Karpas-422 (cell line): ENCODE results near the gene CSRNP3. TPM values are rescaled to one million over a fixed set of nuclear protein-coding genes. Genes with fewer than 3 reads are reported as not detected.
A peak's percentile ranks its signal among the peaks of the same experiment; 100 is the strongest.

Experiments
- DNase-seq: peaks from one replicate; pipeline ENCODE4 v3.0.0-alpha.2; 2015
- H2AFZ ChIP-seq: fragments of 200-600 bp; sonication (generic); 2 replicates; pipeline ENCODE4 v1.6.1; 2014; ENCODE audit warnings: antibody characterized with exemption, low read length, mixed read lengths
- H3K27ac ChIP-seq: fragments of 200-600 bp; sonication (generic); 2 replicates; pipeline ENCODE4 v1.5.1; 2014; ENCODE audit warnings: mild to moderate bottlenecking, low read length, moderate library complexity
- H3K27me3 ChIP-seq: fragments of 200-600 bp; sonication (generic); 2 replicates; pipeline ENCODE4 v1.6.1; 2014; ENCODE audit warnings: low read length, mixed read lengths
- H3K36me3 ChIP-seq: fragments of 200-600 bp; sonication (generic); 2 replicates; pipeline ENCODE4 v1.6.1; 2014; ENCODE audit warnings: low read length, mixed read lengths; ENCODE audit not compliant: insufficient read depth
- H3K4me1 ChIP-seq: fragments of 200-600 bp; sonication (generic); 2 replicates; pipeline ENCODE4 v1.6.1; 2014; ENCODE audit warnings: mild to moderate bottlenecking, low read length, mixed read lengths
- H3K4me2 ChIP-seq: fragments of 200-600 bp; sonication (generic); 2 replicates; pipeline ENCODE4 v1.6.1; 2014; ENCODE audit warnings: low read length, low read depth, mild to moderate bottlenecking; ENCODE audit not compliant: poor library complexity, severe bottlenecking
- H3K4me3 ChIP-seq: fragments of 200-600 bp; sonication (generic); 2 replicates; pipeline ENCODE4 v1.5.1; 2014; ENCODE audit warnings: mild to moderate bottlenecking, antibody characterized with exemption, low read length, mixed read lengths
- H3K79me2 ChIP-seq: fragments of 200-600 bp; sonication (generic); 2 replicates; pipeline ENCODE4 v1.6.1; 2014; ENCODE audit warnings: mild to moderate bottlenecking, low read length, mixed read lengths
- H3K9ac ChIP-seq: fragments of 200-600 bp; sonication (generic); 2 replicates; pipeline ENCODE4 v1.6.0; 2014; ENCODE audit warnings: low read length
- H3K9me2 ChIP-seq: fragments of 200-600 bp; sonication (generic), shearing (Covaris generic); replicated peaks from 2 replicates; pipeline ENCODE4 v1.6.0; 2014; ENCODE audit warnings: mild to moderate bottlenecking, low read length, moderate library complexity; ENCODE audit not compliant: insufficient read depth
- H3K9me3 ChIP-seq: fragments of 300-700, 200-600 bp; sonication (generic); 2 replicates; pipeline ENCODE4 v1.6.1; 2014; ENCODE audit warnings: low read length, mixed read lengths
- H4K20me1 ChIP-seq: fragments of 200-600 bp; sonication (generic); 2 replicates; pipeline ENCODE4 v1.6.1; 2014; ENCODE audit warnings: mild to moderate bottlenecking, antibody characterized with exemption, low read length, low read depth; ENCODE audit not compliant: insufficient read depth
- total RNA-seq: library from RNA; depleted of rRNA; stranded (reverse); fragments of >200 nt; shearing (Covaris generic); gene quantifications from 2 replicates; pipeline ENCODE4 v1.2.3, GENCODE V29; 2014; ENCODE audit warnings: low replicate concordance

CSRNP3 gene
- total RNA-seq, 1 experiment from 2014 or later: 16.8 TPM

GRCh38 chr2:165560377-165560988 is 91.0 kb downstream of the CSRNP3 start:
- Histone ChIP-seq H2AFZ (peak overlapping the region; percentile 25; the same call in 1 of the 2 replicates), H3K9me3 (no peaks in the 10 kb centered on the region), H3K4me1 (peaks cover 30% of the 10 kb centered on the region), H4K20me1 (no peaks in the 10 kb centered on the region), H3K79me2 (no peaks in the 10 kb centered on the region), H3K27ac (no peak overlapping the region), H3K9me2 (no peaks in the 10 kb centered on the region), H3K36me3 (no peaks in the 10 kb centered on the region), H3K4me2 (peak overlapping the region; percentile 49), H3K4me3 (no peak overlapping the region), H3K27me3 (no peaks in the 10 kb centered on the region), H3K9ac (no peak overlapping the region)
- DNase-seq: peak; percentile 51

- Histone ChIP-seq H3K9me3 (no peaks in the 10 kb centered on the region), H3K9me2 (no peaks in the 10 kb centered on the region), H3K27me3 (no peaks in the 10 kb centered on the region), H4K20me1 (no peaks in the 10 kb centered on the region), H3K4me1 (peaks cover 30% of the 10 kb centered on the region), H3K9ac (no peak overlapping the region), H2AFZ (peak overlapping the region; percentile 25), H3K4me2 (no peak overlapping the region), H3K36me3 (no peaks in the 10 kb centered on the region), H3K4me3 (no peak overlapping the region), H3K27ac (no peak overlapping the region), H3K79me2 (no peaks in the 10 kb centered on the region)
- DNase-seq: no peak
Measured at GRCh38 chr2:165561516-165561915, 92.0 kb downstream of the CSRNP3 start.

- H3K4me3 ChIP-seq: no peak overlapping the region
- H3K9me2 ChIP-seq: no peaks in the 10 kb centered on the region
- no peak overlapping the region for H3K27ac ChIP-seq
- H3K27me3 ChIP-seq: no peaks in the 10 kb centered on the region
- DNase-seq: no peak
- no peak overlapping the region for H3K9ac ChIP-seq
- H3K4me2 ChIP-seq: no peak overlapping the region
- H4K20me1 ChIP-seq: no peaks in the 10 kb centered on the region
- no peaks in the 10 kb centered on the region for H3K79me2 ChIP-seq
- H2AFZ ChIP-seq: no peak overlapping the region
- peaks cover 30% of the 10 kb centered on the region for H3K4me1 ChIP-seq
- no peaks in the 10 kb centered on the region for H3K36me3 ChIP-seq
- H3K9me3 ChIP-seq: no peaks in the 10 kb centered on the region
Measured at GRCh38 chr2:165562233-165562632, 92.7 kb downstream of the CSRNP3 start.

GRCh38 chr2:165563468-165564225 is 94.1 kb downstream of the CSRNP3 start:
- H3K4me1 ChIP-seq: peaks cover 30% of the 10 kb centered on the region
- H3K36me3 ChIP-seq: no peaks in the 10 kb centered on the region
- no peak overlapping the region for H3K27ac ChIP-seq
- no peaks in the 10 kb centered on the region for H3K79me2 ChIP-seq
- H3K4me2 ChIP-seq: peak overlapping the region; percentile 6
- H3K27me3 ChIP-seq: no peaks in the 10 kb centered on the region
- H3K9me3 ChIP-seq: no peaks in the 10 kb centered on the region
- no peak overlapping the region for H3K4me3 ChIP-seq
- DNase-seq: peak; percentile 75
- 0 out of 2 replicates have a peak overlapping the region, but pooled peaks have one; percentile 30 for H2AFZ ChIP-seq
- H3K9me2 ChIP-seq: no peaks in the 10 kb centered on the region
- H4K20me1 ChIP-seq: no peaks in the 10 kb centered on the region
- H3K9ac ChIP-seq: no peak overlapping the region

GRCh38 chr2:165566008-165566407 is 96.5 kb downstream of the CSRNP3 start:
- no peaks in the 10 kb centered on the region for H3K9me3 ChIP-seq
- H3K36me3 ChIP-seq: no peaks in the 10 kb centered on the region
- no peak overlapping the region for H3K4me2 ChIP-seq
- DNase-seq: no peak
- no peak overlapping the region for H2AFZ ChIP-seq
- H3K9me2 ChIP-seq: no peaks in the 10 kb centered on the region; the same call in 1 of the 2 replicates
- no peak overlapping the region for H3K27ac ChIP-seq
- H3K4me3 ChIP-seq: no peak overlapping the region
- no peaks in the 10 kb centered on the region for H3K79me2 ChIP-seq
- H3K9ac ChIP-seq: no peak overlapping the region
- H3K4me1 ChIP-seq: peaks cover 16% of the 10 kb centered on the region
- no peaks in the 10 kb centered on the region for H3K27me3 ChIP-seq
- H4K20me1 ChIP-seq: no peaks in the 10 kb centered on the region

GRCh38 chr2:165567273-165567672 is 97.8 kb downstream of the CSRNP3 start:
- Histone ChIP-seq H3K9me3 (no peaks in the 10 kb centered on the region), H4K20me1 (no peaks in the 10 kb centered on the region), H3K79me2 (no peaks in the 10 kb centered on the region), H3K9me2 (no peaks in the 10 kb centered on the region; the same call in 1 of the 2 replicates), H3K27me3 (no peaks in the 10 kb centered on the region), H3K4me3 (no peak overlapping the region), H3K4me2 (no peak overlapping the region), H3K4me1 (peaks cover 18% of the 10 kb centered on the region), H3K9ac (no peak overlapping the region), H3K27ac (no peak overlapping the region), H3K36me3 (no peaks in the 10 kb centered on the region), H2AFZ (no peak overlapping the region)
- DNase-seq: no peak

- Histone ChIP-seq H3K4me1 (peaks cover 17% of the 10 kb centered on the region), H3K79me2 (no peaks in the 10 kb centered on the region), H3K27me3 (no peaks in the 10 kb centered on the region), H2AFZ (no peak overlapping the region), H3K27ac (no peak overlapping the region), H3K4me2 (no peak overlapping the region), H3K4me3 (no peak overlapping the region), H3K9me3 (no peaks in the 10 kb centered on the region), H3K9me2 (no peaks in the 10 kb centered on the region; the same call in 1 of the 2 replicates), H3K36me3 (no peaks in the 10 kb centered on the region), H4K20me1 (no peaks in the 10 kb centered on the region), H3K9ac (no peak overlapping the region)
- no peak for DNase-seq
Measured at GRCh38 chr2:165568361-165568760, 98.9 kb downstream of the CSRNP3 start.

GRCh38 chr2:165571477-165571876 is 102.0 kb downstream of the CSRNP3 start:
- H4K20me1 ChIP-seq: no peaks in the 10 kb centered on the region
- H3K27me3 ChIP-seq: no peaks in the 10 kb centered on the region
- H2AFZ ChIP-seq: no peak overlapping the region
- H3K27ac ChIP-seq: peak overlapping the region; percentile 92
- H3K9ac ChIP-seq: 0 out of 2 replicates have a peak overlapping the region, but pooled peaks have one; percentile 70
- peak overlapping the region; percentile 62 for H3K4me2 ChIP-seq
- no peaks in the 10 kb centered on the region for H3K9me3 ChIP-seq
- peak overlapping the region; percentile 69 for H3K4me3 ChIP-seq
- H3K36me3 ChIP-seq: no peaks in the 10 kb centered on the region
- peaks cover 23% of the 10 kb centered on the region for H3K4me1 ChIP-seq
- peaks cover 20% of the 10 kb centered on the region for H3K79me2 ChIP-seq
- no peaks in the 10 kb centered on the region; the same call in 1 of the 2 replicates for H3K9me2 ChIP-seq
- no peak for DNase-seq
